Measurements from ENCODE around the gene NAT8. TPM values are rescaled to one million over a fixed set of nuclear protein-coding genes. Genes with fewer than 3 reads are reported as not detected.

NAT8 gene
- total and polyA plus RNA-seq, 2 of the 8 experiments (the other 6 are each of a cell fraction or from before 2014, with no cell fraction given): not detected

DNA sequence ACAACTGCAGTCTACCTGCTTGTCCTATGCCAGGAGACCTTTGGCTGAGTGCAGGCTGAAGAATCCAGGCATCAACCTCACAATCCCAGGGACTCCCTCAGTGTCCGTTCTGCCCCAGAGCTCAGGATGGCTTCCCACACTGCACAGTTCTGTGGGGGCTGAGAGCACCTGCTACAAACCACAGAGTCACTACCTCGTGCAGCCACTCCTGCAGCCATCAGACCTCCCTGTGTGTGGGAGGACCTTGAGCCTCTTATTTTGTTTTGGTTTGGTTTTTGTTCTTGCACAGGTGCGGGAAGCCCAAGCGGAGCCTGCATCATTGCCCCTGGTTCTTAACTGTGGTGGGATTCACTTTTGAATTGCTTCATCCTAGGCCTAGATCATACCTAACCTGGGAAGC lies 31.0 kb downstream of the NAT8 start:
- Histone ChIP-seq H3K4me2 (ENCODE audit: insufficient read depth in 1 of 2, low read depth in 2 of 2, low read length in 2 of 2) (no peak overlapping the region), H3K79me1 (ENCODE audit: low read depth, low read length) (no peaks in the 10 kb centered on the region), H3K18ac (ENCODE audit: extremely low read depth, low read length) (no peak overlapping the region), H3K23ac (ENCODE audit: insufficient read length) (no peak overlapping the region), H3K14ac (ENCODE audit: insufficient read length) (no peak overlapping the region), H4K8ac (ENCODE audit: extremely low read depth, insufficient read depth, low read length) (no peak overlapping the region), H3K27me3 (replicated peaks in 1 of 4; ENCODE audit: control insufficient read depth in 3 of 4, extremely low read depth in 1 of 4, insufficient read depth in 3 of 4, low read length in 3 of 4) (no peaks in the 10 kb centered on the region), H3K4me3 (ENCODE audit: extremely low read depth in 1 of 4, insufficient read depth in 2 of 4, low read depth in 3 of 4, low read length in 4 of 4) (no peak overlapping the region), H4K20me1 (replicated peaks in 1 of 2; ENCODE audit: control insufficient read depth in 1 of 2, insufficient read depth in 2 of 2, low read length in 2 of 2) (peaks cover 0 to 2% of the 10 kb centered on the region in 2 experiments), H2BK20ac (ENCODE audit: low read length) (no peak overlapping the region), H2BK12ac (ENCODE audit: low read depth, low read length) (no peak overlapping the region), H3K4me1 (replicated peaks in 1 of 4; ENCODE audit: control insufficient read depth in 3 of 4, insufficient read depth in 4 of 4, low read length in 3 of 4) (no peaks in the 10 kb centered on the region), H3K9ac (replicated peaks in 1 of 4; ENCODE audit: extremely low read depth in 1 of 4, low read depth in 3 of 4, low read length in 3 of 4) (no peak overlapping the region), H4K91ac (replicated peaks; ENCODE audit: insufficient read length, low read length) (no peak overlapping the region), H3K27ac (ENCODE audit: low read depth, low read length) (no peak overlapping the region), H2BK15ac (ENCODE audit: low read length) (no peak overlapping the region), H3K23me2 (ENCODE audit: low read depth, low read length) (no peaks in the 10 kb centered on the region), H4K5ac (ENCODE audit: insufficient read length, low read depth, low read length) (no peak overlapping the region), H2AFZ (ENCODE audit: low read length) (no peak overlapping the region), H2AK5ac (ENCODE audit: low read depth, low read length) (no peak overlapping the region), H3K36me3 (ENCODE audit: control insufficient read depth in 2 of 4, insufficient read depth in 4 of 4, low read length in 3 of 4) (no peaks in the 10 kb centered on the region; a peak in 1 of 8 replicates), H3K56ac (replicated peaks; ENCODE audit: insufficient read length, low read depth, low read length) (no peak overlapping the region), H3K4ac (replicated peaks; ENCODE audit: insufficient read length, low read depth, low read length) (no peak overlapping the region), H2BK120ac (replicated peaks; ENCODE audit: low read depth, low read length) (no peak overlapping the region), H3K79me2 (ENCODE audit: control insufficient read depth in 1 of 2, insufficient read depth in 2 of 2, low read length in 2 of 2) (no peaks in the 10 kb centered on the region), H3K9me3 (ENCODE audit: insufficient read depth in 2 of 2, low read depth in 1 of 2, low read length in 1 of 2) (no peaks in the 10 kb centered on the region), H2BK5ac (ENCODE audit: low read depth, low read length) (no peak overlapping the region)
- DNase-seq (ENCODE audit: low read depth in 1 of 2, low spot score in 2 of 2): no peak
- TF ChIP-seq GABPA (IDR thresholded peaks at IDR 0.05; ENCODE audit: borderline replicate concordance, insufficient read depth, low read length) (no peak), SUZ12 (IDR thresholded peaks at IDR 0.05; ENCODE audit: low read length) (no peak), NRF1 (IDR thresholded peaks at IDR 0.05; ENCODE audit: low read depth, low read length) (no peak), YY1 (IDR thresholded peaks at IDR 0.05; ENCODE audit: low read depth, low read length) (no peak), KDM4A (IDR thresholded peaks at IDR 0.05; ENCODE audit: low read depth, low read length, severe bottlenecking) (no peak), CBX8 (IDR thresholded peaks at IDR 0.05; ENCODE audit: borderline replicate concordance, low read depth, low read length) (no peak), TAF7 (optimal IDR thresholded peaks at IDR 0.05; ENCODE audit: borderline replicate concordance, low read depth, low read length) (no peak), BCL11A (IDR thresholded peaks at IDR 0.05; ENCODE audit: low read depth in 2 of 2, low read length in 2 of 2) (no peak), SIRT6 (IDR thresholded peaks at IDR 0.05; ENCODE audit: low read length) (no peak)
- TF ChIP-seq, protein P1, sequence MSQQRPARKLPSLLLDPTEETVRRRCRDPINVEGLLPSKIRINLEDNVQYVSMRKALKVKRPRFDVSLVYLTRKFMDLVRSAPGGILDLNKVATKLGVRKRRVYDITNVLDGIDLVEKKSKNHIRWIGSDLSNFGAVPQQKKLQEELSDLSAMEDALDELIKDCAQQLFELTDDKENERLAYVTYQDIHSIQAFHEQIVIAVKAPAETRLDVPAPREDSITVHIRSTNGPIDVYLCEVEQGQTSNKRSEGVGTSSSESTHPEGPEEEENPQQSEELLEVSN (IDR thresholded peaks at IDR 0.05): no peak
- CTCF ChIA-PET (ENCODE audit: partially characterized antibody): no interaction called here
- 74% methylated on average over 4 of the region's 4 CpGs; no CpG with 5 or more reads in 1 of the 2 experiments for WGBS, 2 experiments (ENCODE audit: extremely low coverage in 1 of 2, insufficient coverage in 1 of 2, insufficient read length in 1 of 2, insufficient replicate concordance in 2 of 2, low coverage in 1 of 2, low lambda C conversion rate in 2 of 2, missing lambda C conversion rate in 1 of 2)
- no peak for FAIRE-seq
- POLR2A ChIA-PET (ENCODE audit: partially characterized antibody): no interaction called here
